ENCODE data around the gene KLLN.
"Not testable (repeated sequence)": the region's sequence is repeated elsewhere in the genome, so short reads cannot be mapped to it uniquely, and the experiment has no call there.

DNA sequence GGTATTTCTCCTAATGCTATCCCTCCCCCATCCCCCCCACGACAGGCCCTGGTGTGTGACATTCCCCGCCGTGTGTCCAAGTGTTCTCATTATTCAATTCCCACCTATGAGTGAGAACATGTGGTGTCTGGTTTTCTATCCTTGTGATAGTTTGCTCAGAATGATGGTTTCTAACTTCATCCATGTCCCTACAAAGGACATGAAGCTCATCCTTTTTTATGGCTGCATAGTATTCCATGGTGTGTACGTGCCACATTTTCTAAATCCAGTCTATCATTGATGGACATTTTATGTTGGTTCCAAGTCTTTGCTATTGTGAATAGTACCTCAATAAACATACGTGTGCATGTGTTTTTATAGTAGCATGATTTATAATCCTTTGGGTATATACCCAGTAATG, 8.1 kb downstream of the KLLN start:
- TF ChIP-seq BACH1 (IDR thresholded peaks at IDR 0.05; ENCODE audit: low read length); POLR2AphosphoS5 (IDR thresholded peaks at IDR 0.05; ENCODE audit: low read depth, low read length); TAF1 (IDR thresholded peaks at IDR 0.05; ENCODE audit: low read depth, low read length); SP1 (IDR thresholded peaks at IDR 0.05; ENCODE audit: low read depth, low read length); POLR2A (IDR thresholded peaks at IDR 0.05; ENCODE audit: control extremely low read depth in 1 of 2, low read depth in 2 of 2, low read length in 2 of 2); EP300 (IDR thresholded peaks at IDR 0.05; ENCODE audit: borderline replicate concordance in 1 of 2, low read depth in 2 of 2, low read length in 2 of 2): not testable (repeated sequence)
- TF ChIP-seq, protein P1, sequence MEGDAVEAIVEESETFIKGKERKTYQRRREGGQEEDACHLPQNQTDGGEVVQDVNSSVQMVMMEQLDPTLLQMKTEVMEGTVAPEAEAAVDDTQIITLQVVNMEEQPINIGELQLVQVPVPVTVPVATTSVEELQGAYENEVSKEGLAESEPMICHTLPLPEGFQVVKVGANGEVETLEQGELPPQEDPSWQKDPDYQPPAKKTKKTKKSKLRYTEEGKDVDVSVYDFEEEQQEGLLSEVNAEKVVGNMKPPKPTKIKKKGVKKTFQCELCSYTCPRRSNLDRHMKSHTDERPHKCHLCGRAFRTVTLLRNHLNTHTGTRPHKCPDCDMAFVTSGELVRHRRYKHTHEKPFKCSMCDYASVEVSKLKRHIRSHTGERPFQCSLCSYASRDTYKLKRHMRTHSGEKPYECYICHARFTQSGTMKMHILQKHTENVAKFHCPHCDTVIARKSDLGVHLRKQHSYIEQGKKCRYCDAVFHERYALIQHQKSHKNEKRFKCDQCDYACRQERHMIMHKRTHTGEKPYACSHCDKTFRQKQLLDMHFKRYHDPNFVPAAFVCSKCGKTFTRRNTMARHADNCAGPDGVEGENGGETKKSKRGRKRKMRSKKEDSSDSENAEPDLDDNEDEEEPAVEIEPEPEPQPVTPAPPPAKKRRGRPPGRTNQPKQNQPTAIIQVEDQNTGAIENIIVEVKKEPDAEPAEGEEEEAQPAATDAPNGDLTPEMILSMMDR (IDR thresholded peaks at IDR 0.05; ENCODE audit: control extremely low read depth in 1 of 3, insufficient read depth in 1 of 3, low read depth in 1 of 3, low read length in 3 of 3) = not testable (repeated sequence)
